Astrocyte of the spinal cord (primary cell): ENCODE measurements around the gene HDAC7.
A peak's percentile ranks its signal among the peaks of the same experiment; 100 is the strongest.

ENCODE experiments used
- DNase-seq: peaks from one replicate; pipeline ENCODE4 v3.0.0; 2011; ENCODE audit warnings: low read depth, low spot score
- H3K4me3 ChIP-seq: 2 replicates; pipeline ENCODE4 v1.5.1; 2011; ENCODE audit warnings: low read depth, mild to moderate bottlenecking, low read length, moderate library complexity
- CTCF ChIP-seq: IDR thresholded peaks from 2 replicates; pipeline ENCODE4 v1.5.1; 2012; ENCODE audit warnings: low read depth, mild to moderate bottlenecking, low read length, inconsistent platforms
- in situ Hi-C: cut with HindIII; loops from 2 replicates; pipeline ENCODE4 v1.10.0; 2017; ENCODE audit warnings: low sequenced_read_pairs

Gene HDAC7

GRCh38 chr12:47763481-47764346 is 56.0 kb downstream of the HDAC7 start:
- no peak for TF ChIP-seq CTCF
- in situ Hi-C loops = no loop called here
- no peak overlapping the region for H3K4me3 ChIP-seq
- DNase-seq = no peak

- in situ Hi-C loops = no loop called here
- H3K4me3 ChIP-seq = no peak overlapping the region
- no peak for TF ChIP-seq CTCF
- no peak for DNase-seq
These were observed 56.7 kb downstream of the HDAC7 start for GRCh38 chr12:47762850-47763465.

- DNase-seq = peak; percentile 83
- peak within 1 kb of the TSS; percentile 53 for H3K4me3 ChIP-seq
- in situ Hi-C loops = no loop called here
- peak; percentile 63 for TF ChIP-seq CTCF
These were observed 60.6 kb downstream of the HDAC7 start, which contains the start of gene RAPGEF3 for GRCh38 chr12:47758834-47759690. Gene RAPGEF3, minus strand, starts transcription at chr12:47758880. Its CDS starts 324 bp downstream, at chr12:47758556.

- no peak for TF ChIP-seq CTCF
- peak overlapping the region; percentile 53 for H3K4me3 ChIP-seq
- DNase-seq = no peak
- in situ Hi-C loops = no loop called here
These were observed 61.2 kb downstream of the HDAC7 start for GRCh38 chr12:47758584-47758833.

- no peak for TF ChIP-seq CTCF
- peak overlapping the region; percentile 53 for H3K4me3 ChIP-seq
- in situ Hi-C loops = no loop called here
- DNase-seq = no peak
These were observed 61.7 kb downstream of the HDAC7 start for GRCh38 chr12:47757840-47758583.

- no peak for TF ChIP-seq CTCF
- no peak overlapping the region for H3K4me3 ChIP-seq
- DNase-seq = no peak
- in situ Hi-C loops = no loop called here
These were observed 62.3 kb downstream of the HDAC7 start for GRCh38 chr12:47757364-47757839.
